ENCODE measurements around the gene RGS10. TPM values are rescaled to one million over a fixed set of nuclear protein-coding genes. Genes with fewer than 3 reads are reported as not detected.

The RGS10 gene
- total RNA-seq, 1 experiment from 2014 or later, result 10.8 TPM

GRCh38 chr10:119453313-119453712 lies 89.2 kb downstream of the RGS10 start:
- Mint-ChIP-seq H3K9me3 (ENCODE audit: low read depth, unreplicated experiment) (no peaks in the 10 kb centered on the region), H3K36me3 (ENCODE audit: insufficient read depth, unreplicated experiment) (no peaks in the 10 kb centered on the region), H3K27ac (ENCODE audit: unreplicated experiment) (no peak overlapping the region), H3K27me3 (ENCODE audit: unreplicated experiment) (no peaks in the 10 kb centered on the region), H3K4me1 (ENCODE audit: low read depth, unreplicated experiment) (peaks cover 10% of the 10 kb centered on the region), H3K4me3 (ENCODE audit: low read depth, unreplicated experiment) (no peak overlapping the region)
- BruUV-seq (replicated peaks), result no TSS peak
- DNase-seq, result no peak
- CTCF ChIA-PET, result interaction anchor here (0.6 kb wide), 1 partner anchor 37 kb away, joined by 3 read pairs; no protein-coding TSS in a partner anchor
- TF ChIP-seq CTCF (IDR thresholded peaks at IDR 0.05; ENCODE audit: unreplicated experiment), result no peak
- intact Hi-C loops (cut with micrococcal nuclease; ENCODE audit: unreplicated experiment), result no loop called here

- no peak overlapping the region for H3K27ac Mint-ChIP-seq (ENCODE audit: unreplicated experiment)
- no peaks in the 10 kb centered on the region for H3K9me3 Mint-ChIP-seq (ENCODE audit: low read depth, unreplicated experiment)
- DNase-seq, result no peak
- no peaks in the 10 kb centered on the region for H3K27me3 Mint-ChIP-seq (ENCODE audit: unreplicated experiment)
- no peak overlapping the region for H3K4me3 Mint-ChIP-seq (ENCODE audit: low read depth, unreplicated experiment)
- H3K4me1 Mint-ChIP-seq (ENCODE audit: low read depth, unreplicated experiment), result peaks cover 10% of the 10 kb centered on the region
- CTCF ChIA-PET, result no interaction called here
- no TSS peak for BruUV-seq (replicated peaks)
- intact Hi-C loops (cut with micrococcal nuclease; ENCODE audit: unreplicated experiment), result no loop called here
- TF ChIP-seq CTCF (IDR thresholded peaks at IDR 0.05; ENCODE audit: unreplicated experiment), result no peak
- H3K36me3 Mint-ChIP-seq (ENCODE audit: insufficient read depth, unreplicated experiment), result no peaks in the 10 kb centered on the region
These were observed 90.1 kb downstream of the RGS10 start for GRCh38 chr10:119452396-119452795.

- Mint-ChIP-seq H3K36me3 (ENCODE audit: insufficient read depth, unreplicated experiment) (no peaks in the 10 kb centered on the region), H3K9me3 (ENCODE audit: low read depth, unreplicated experiment) (no peaks in the 10 kb centered on the region), H3K4me3 (ENCODE audit: low read depth, unreplicated experiment) (no peak overlapping the region), H3K27ac (ENCODE audit: unreplicated experiment) (no peak overlapping the region), H3K4me1 (ENCODE audit: low read depth, unreplicated experiment) (peaks cover 10% of the 10 kb centered on the region), H3K27me3 (ENCODE audit: unreplicated experiment) (no peaks in the 10 kb centered on the region)
- DNase-seq, result no peak
- intact Hi-C loops (cut with micrococcal nuclease; ENCODE audit: unreplicated experiment), result no loop called here
- BruUV-seq (replicated peaks), result no TSS peak
- CTCF ChIA-PET, result no interaction called here
- TF ChIP-seq CTCF (IDR thresholded peaks at IDR 0.05; ENCODE audit: unreplicated experiment), result no peak
These were observed 91.1 kb downstream of the RGS10 start for GRCh38 chr10:119451300-119451896.

GRCh38 chr10:119450606-119451299 lies 91.8 kb downstream of the RGS10 start:
- Mint-ChIP-seq H3K4me1 (ENCODE audit: low read depth, unreplicated experiment) (peaks cover 10% of the 10 kb centered on the region), H3K27ac (ENCODE audit: unreplicated experiment) (no peak overlapping the region), H3K36me3 (ENCODE audit: insufficient read depth, unreplicated experiment) (no peaks in the 10 kb centered on the region), H3K9me3 (ENCODE audit: low read depth, unreplicated experiment) (no peaks in the 10 kb centered on the region), H3K4me3 (ENCODE audit: low read depth, unreplicated experiment) (no peak overlapping the region), H3K27me3 (ENCODE audit: unreplicated experiment) (no peaks in the 10 kb centered on the region)
- BruUV-seq (replicated peaks), result no TSS peak
- CTCF ChIA-PET, result no interaction called here
- intact Hi-C loops (cut with micrococcal nuclease; ENCODE audit: unreplicated experiment), result no loop called here
- no peak for TF ChIP-seq CTCF (IDR thresholded peaks at IDR 0.05; ENCODE audit: unreplicated experiment)
- no peak for DNase-seq

Other genes starting within 250 kb of the RGS10 start
- 82.6 and 91.6 TPM in 2 replicates for gene TIAL1, start 54.2 kb upstream of the RGS10 start, total RNA-seq (2022)
- 29.6 and 35.2 TPM in 2 replicates for gene BAG3, start 108.7 kb upstream of the RGS10 start, total RNA-seq (2022)
- gene INPP5F, start 183.3 kb upstream of the RGS10 start, total RNA-seq (2022), result 6.9 and 7.3 TPM in 2 replicates